Measurements from ENCODE around the gene PCGF1.
A peak's percentile ranks its signal among the peaks of the same experiment; 100 is the strongest.
"Not testable (repeated sequence)": the region's sequence is repeated elsewhere in the genome, so short reads cannot be mapped to it uniquely, and the experiment has no call there.

PCGF1 gene

GRCh38 chr2:74471332-74472065 lies 36.0 kb downstream of the PCGF1 start:
- DNase-seq = peak; percentile 1

- DNase-seq = not testable (repeated sequence)
These were observed 36.8 kb downstream of the PCGF1 start for GRCh38 chr2:74470742-74471141.

GRCh38 chr2:74464406-74464805 lies 43.1 kb downstream of the PCGF1 start:
- DNase-seq = no peak

GRCh38 chr2:74462786-74463105 lies 44.7 kb downstream of the PCGF1 start:
- DNase-seq = no peak

DNA sequence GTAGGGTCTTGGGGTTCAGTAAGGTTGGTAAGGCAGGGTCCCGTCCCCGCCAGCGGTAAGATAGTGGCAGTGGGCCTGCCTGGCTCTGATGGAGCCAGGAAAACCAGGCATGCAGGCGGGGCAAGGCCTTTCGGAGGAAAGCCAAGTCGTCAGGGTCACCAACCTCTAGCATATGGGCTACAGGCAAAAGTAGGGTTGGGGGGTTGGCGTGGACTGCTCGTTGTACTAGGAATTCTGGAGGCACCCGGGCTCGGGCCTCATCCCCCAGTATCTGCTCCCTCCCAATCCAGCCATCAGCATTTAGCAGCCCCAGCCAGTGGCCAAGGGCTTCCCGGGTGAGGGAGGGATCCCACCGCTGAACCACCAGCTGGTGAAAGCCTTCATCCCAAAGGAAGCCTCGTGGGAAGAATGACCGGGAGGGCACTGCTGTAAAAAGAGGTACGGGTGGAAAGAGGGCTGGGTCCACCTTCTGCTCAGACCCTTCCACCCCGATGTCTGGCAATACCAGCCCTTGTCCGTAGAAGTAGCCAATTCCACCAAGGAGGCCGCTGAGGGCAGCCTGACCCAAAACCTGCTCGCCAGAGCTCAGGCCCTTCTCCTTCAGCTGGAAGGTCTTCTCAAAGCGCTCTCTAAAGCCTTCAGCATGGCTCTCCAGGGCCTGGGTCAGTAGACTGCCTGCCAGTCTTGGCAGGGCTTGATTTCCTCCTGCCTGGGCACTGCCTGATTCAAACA lies 45.3 kb downstream of the PCGF1 start:
- peak; percentile 0 for DNase-seq

DNA sequence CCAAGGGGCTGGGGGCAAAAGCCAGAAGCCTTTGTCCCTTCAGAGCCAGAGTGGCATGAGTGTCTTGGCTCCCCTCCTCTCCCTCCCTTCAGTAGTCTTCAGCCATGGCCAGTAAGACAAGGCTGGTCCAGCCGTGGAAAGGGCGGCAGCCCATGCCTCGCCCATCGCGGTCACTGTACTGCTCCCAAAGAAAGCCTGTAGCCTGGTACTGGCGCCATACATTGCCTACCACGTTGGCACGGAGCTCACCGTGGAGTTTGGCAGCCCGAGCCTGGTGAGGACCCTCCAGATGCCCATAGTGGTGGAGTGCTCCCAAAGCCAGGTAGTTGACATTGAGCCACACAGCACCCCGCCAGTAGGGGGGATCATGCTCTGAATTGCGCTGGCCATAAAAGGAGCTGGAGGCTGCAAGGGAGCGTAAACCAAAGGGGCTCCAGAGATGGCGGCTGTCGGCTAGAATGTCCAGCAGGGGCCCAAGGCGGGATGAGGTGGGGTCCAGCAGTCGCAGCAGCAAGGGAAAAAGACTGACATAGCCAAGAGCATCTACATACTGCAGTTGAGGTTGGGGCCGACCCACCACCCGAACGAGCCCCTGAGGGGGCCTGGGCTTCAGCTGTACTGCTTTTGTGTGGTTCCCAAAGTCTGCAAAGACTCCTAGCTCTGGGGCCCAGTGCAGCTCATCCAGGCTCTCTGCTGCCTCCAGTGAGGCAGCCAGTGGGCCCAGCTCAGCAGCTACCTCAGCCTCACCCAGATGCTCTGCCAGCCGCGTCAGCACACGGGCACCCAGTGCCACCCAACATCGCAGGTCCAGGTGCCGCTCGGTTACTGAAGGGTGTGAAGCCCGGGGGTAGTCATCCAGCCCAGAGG lies 46.1 kb downstream of the PCGF1 start:
- DNase-seq = no peak

DNA sequence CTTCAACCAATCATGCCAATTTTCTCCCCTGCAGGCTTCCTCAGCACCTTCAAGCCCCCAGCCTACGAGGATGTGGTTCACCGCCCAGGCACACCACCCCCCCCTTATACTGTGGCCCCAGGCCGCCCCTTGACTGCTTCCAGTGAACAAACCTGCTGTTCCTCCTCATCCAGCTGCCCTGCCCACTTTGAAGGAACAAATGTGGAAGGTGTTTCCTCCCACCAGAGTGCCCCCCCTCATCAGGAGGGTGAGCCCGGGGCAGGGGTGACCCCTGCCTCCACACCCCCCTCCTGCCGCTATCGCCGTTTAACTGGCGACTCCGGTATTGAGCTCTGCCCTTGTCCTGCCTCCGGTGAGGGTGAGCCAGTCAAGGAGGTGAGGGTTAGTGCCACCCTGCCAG lies 47.3 kb downstream of the PCGF1 start:
- DNase-seq = not testable (repeated sequence)

DNA sequence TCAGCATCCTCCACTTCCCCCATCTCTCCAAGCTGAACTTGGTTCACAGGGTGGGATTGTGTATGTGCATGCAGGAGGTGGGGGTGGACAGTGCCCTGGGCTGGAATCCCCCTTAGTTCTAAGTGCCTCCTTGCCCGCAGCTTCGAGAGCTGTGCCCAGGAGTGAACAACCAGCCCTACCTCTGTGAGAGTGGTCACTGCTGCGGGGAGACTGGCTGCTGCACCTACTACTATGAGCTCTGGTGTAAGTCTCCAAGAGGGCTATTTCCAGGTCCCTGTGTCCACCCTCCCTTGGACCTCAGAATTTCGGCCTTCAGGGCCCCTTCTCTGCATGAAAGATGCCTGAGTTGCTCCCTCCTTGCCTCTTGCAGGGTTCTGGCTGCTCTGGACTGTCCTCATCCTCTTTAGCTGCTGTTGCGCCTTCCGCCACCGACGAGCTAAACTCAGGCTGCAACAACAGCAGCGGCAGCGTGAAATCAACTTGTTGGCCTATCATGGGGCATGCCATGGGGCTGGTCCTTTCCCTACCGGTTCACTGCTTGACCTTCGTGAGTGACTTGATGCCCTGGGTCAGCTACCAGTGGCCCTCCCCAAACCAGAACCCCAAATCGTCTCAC lies 47.9 kb downstream of the PCGF1 start:
- DNase-seq = not testable (repeated sequence)

GRCh38 chr2:74458938-74459363 lies 48.5 kb downstream of the PCGF1 start:
- DNase-seq = no peak

DNA sequence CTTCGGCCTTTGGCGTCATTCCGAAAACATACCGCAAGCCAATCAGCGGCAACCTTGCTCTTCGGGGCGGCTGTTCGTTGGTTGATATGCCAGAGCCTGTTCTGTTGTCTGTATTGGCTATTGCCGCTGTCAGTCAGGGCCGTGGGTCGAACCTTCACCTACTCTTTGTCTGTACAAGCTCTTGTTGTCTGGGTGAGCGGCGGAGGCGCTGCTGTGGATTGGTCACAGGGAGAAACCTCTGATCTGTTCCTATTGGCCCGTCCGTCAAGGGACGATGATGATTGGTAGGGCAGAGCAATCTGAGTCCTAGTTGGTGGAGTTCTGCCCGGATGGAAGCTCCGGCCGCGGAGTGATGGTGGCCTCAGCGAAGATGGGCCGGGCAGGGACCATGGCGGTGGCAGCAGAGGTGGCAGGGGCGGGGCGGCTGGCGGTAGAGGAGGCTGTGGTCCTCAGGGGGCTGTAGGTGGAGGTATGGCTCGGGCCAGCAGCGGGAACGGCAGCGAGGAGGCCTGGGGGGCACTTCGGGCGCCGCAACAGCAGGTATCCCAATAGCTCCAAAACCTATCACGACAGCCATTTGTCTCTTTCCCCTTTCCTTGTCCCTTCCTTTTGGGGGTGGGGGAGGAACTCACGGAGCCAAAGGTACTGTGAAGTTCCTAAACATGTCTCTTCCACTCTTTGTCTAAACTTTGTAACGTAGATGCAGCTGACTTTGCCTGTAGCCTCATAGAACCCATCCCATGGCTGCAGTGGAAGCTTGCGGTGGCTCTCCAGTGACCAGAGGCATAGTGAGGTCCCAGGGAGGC lies 49.2 kb downstream of the PCGF1 start, which contains the start of gene WBP1:
Gene WBP1, plus strand, starts transcription at position 307 of the 806 bp plus-strand sequence. Its CDS starts 165 bp downstream, at position 472.
- peak; percentile 99 for DNase-seq

- peak; percentile 74 for DNase-seq
These were observed 49.9 kb downstream of the PCGF1 start for GRCh38 chr2:74457549-74458131.

DNA sequence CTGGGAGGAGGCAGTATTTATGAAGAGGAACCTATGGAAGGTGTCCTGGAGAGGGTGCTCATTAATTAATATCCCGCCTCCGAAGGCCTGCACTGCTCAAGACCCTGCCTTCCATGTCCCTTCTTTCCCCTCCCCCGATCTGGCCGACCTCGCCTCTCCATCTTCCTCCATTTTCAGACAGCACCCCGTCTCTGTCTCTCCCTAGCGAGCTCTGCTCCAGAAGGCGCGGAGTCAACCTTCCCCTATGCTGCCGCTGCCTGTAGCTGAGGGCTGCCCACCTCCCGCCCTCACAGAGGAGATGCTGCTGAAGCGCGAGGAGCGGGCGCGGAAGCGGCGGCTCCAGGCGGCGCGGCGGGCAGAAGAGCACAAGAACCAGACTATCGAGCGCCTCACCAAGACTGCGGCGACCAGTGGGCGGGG lies 50.4 kb downstream of the PCGF1 start:
- no peak for DNase-seq
